Esophagus squamous epithelium (tissue), 5 donors: ENCODE data around the gene THOC6. TPM values are rescaled to one million over a fixed set of nuclear protein-coding genes. Genes with fewer than 3 reads are reported as not detected.

Experiments
- DNase-seq: peaks from one replicate; lab custom pipeline; 2025; lab: John Stamatoyannopoulos, UW
- H3K27ac ChIP-seq, 4 donors: fragments of 200-600 bp; sonication (generic); one replicate each; pipeline ENCODE4 v1.5.1; 2016 to 2019; ENCODE audit warnings: mild to moderate bottlenecking in 1 of 4
- H3K27me3 ChIP-seq, 4 donors: fragments of 200-600 bp; sonication (generic); 1 replicate in 3 of 4; 2 replicates in 1 of 4; pipeline versions ENCODE4 v1.5.1 to v1.6.0; 2017 to 2021; ENCODE audit warnings: antibody characterized with exemption in 1 of 4
- H3K36me3 ChIP-seq, 3 donors: fragments of 200-600 bp; sonication (generic); one replicate each; pipeline ENCODE4 v1.5.1; 2016 to 2019
- H3K4me1 ChIP-seq, 3 donors: fragments of 200-600 bp; sonication (generic); one replicate each; pipeline ENCODE4 v1.5.1; 2017 to 2019
- H3K4me3 ChIP-seq, 4 donors: fragments of 200-600 bp; sonication (generic); 1 replicate in 3 of 4; 2 replicates in 1 of 4; pipeline ENCODE4 v1.5.1; 2016 to 2019; ENCODE audit warnings: mild to moderate bottlenecking in 2 of 4, moderate library complexity in 1 of 4
- H3K9me3 ChIP-seq, 3 donors: fragments of 200-600 bp; sonication (generic); one replicate each; pipeline ENCODE4 v1.5.1; 2016 to 2019
- POLR2A ChIP-seq, 4 donors: fragments of 450-650 bp; IDR thresholded peaks; one replicate each; pipeline ENCODE4 v1.6.1; 2017; ENCODE audit warnings: antibody characterized with exemption in 4 of 4, mild to moderate bottlenecking in 4 of 4, moderate library complexity in 3 of 4
- WGBS, 2 donors: methylation state at CpG; one replicate each; pipeline ENCODE4 v1.1.5; 2018; 5-methylcytosine and 5-hydroxymethylcytosine counted together
- intact Hi-C: fragments of 100-400 bp; cut with DNase I; formaldehyde crosslinking; loops from one replicate; pipeline ENCODE4 v1.15.0; 2022
- total RNA-seq, 4 donors: library from RNA; depleted of rRNA; stranded (reverse); fragments of >200 nt; gene quantifications; one replicate each; pipeline ENCODE4 v1.1.0, GENCODE V29; 2016
- TF ChIP-seq, protein P1 (sequence below), 6 experiments: fragments of 450-650 bp in 4 of 6; fragments of 200-600 bp in 2 of 6; sonication (generic) in 2 of 6; IDR thresholded peaks; one replicate each; pipeline ENCODE4 v1.5.1; 2016 to 2019; ENCODE audit warnings: antibody characterized with exemption in 6 of 6, mild to moderate bottlenecking in 4 of 6, moderate library complexity in 4 of 6
- donor health status: DM: yes; HTN: yes; CAD: no.

THOC6 gene
- total RNA-seq, 4 donors from 2014 or later = 17.4 to 27.9 (median 25.8) TPM

DNA sequence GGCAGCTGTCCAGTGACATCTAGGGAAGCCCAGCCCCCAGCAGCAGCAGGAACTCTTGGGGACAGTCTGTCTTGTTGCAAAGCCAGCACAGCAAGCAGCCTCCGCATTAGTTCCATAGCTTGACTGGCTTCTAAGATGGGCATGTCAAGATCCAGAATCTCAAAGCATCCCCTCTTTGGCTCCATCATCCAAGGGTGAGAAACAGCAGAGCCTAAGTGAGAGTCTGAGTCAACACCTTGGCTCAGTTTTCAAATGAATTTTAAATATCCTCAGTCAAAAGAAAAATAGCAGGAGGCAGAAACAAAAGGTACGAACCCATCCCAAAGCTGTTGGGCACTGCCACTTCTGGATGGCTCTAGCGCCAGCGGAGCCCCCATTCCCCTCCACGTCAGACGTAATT is 8.9 kb upstream of the THOC6 start:
- Histone ChIP-seq H3K9me3 (no peaks in the 10 kb centered on the region), H3K4me3 (no peak overlapping the region), H3K27ac (no peak overlapping the region), H3K27me3 (peaks cover 0 to 90% (median 24%) of the 10 kb centered on the region in 4 donors), H3K36me3 (no peaks in the 10 kb centered on the region), H3K4me1 (peaks cover 4 to 37% (median 6%) of the 10 kb centered on the region in 3 donors)
- TF ChIP-seq, protein P1, sequence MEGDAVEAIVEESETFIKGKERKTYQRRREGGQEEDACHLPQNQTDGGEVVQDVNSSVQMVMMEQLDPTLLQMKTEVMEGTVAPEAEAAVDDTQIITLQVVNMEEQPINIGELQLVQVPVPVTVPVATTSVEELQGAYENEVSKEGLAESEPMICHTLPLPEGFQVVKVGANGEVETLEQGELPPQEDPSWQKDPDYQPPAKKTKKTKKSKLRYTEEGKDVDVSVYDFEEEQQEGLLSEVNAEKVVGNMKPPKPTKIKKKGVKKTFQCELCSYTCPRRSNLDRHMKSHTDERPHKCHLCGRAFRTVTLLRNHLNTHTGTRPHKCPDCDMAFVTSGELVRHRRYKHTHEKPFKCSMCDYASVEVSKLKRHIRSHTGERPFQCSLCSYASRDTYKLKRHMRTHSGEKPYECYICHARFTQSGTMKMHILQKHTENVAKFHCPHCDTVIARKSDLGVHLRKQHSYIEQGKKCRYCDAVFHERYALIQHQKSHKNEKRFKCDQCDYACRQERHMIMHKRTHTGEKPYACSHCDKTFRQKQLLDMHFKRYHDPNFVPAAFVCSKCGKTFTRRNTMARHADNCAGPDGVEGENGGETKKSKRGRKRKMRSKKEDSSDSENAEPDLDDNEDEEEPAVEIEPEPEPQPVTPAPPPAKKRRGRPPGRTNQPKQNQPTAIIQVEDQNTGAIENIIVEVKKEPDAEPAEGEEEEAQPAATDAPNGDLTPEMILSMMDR (IDR thresholded peaks at IDR 0.05) = no peak
- no peak for TF ChIP-seq POLR2A (IDR thresholded peaks at IDR 0.05)
- intact Hi-C loops = no loop called here
- no peak for DNase-seq
- 76 to 95% methylated on average over 6 of the region's 6 CpGs for WGBS, 2 donors

DNA sequence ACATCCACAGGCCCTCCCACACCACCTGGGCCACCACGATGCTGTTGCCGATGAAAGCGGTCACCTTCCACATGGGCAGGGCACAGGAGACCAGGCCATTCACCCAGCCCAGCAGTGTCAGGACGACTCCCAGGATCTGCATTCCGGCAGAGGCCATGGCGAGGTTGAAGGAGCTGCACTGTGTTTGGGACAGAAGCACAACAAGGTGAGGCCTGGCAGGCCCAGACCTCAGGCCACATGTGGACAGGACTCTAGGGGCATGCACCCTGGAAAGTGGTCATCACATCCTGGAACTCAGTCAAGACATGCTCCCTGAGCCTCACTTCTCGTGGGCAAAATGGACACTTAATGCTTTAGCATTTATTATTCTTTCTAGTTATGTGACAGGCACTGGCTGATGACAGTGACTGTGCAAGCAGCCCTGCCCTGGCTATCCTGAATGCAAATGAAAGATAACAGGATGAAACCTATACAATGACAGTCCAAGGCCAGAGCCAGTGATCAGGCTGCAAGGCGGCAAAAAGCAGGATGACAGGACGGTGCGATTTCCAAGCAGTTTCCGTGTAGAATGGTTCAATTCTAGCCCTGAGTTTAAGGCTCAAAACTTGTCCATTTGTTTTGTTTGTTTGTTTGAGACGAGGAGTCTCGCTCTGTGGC is 7.8 kb upstream of the THOC6 start:
- H3K36me3 ChIP-seq = no peaks in the 10 kb centered on the region
- 79 to 87% methylated on average over 7 to 10 of the region's 13 CpGs for WGBS, 2 donors
- H3K4me3 ChIP-seq = no peak overlapping the region
- TF ChIP-seq POLR2A (IDR thresholded peaks at IDR 0.05) = no peak
- TF ChIP-seq, protein P1 (IDR thresholded peaks at IDR 0.05) = no peak
- peaks cover 0 to 80% (median 24%) of the 10 kb centered on the region in 4 donors for H3K27me3 ChIP-seq
- peaks cover 9 to 44% (median 9%) of the 10 kb centered on the region in 3 donors for H3K4me1 ChIP-seq
- no peak overlapping the region for H3K27ac ChIP-seq
- H3K9me3 ChIP-seq = no peaks in the 10 kb centered on the region
- intact Hi-C loops = no loop called here
- no peak for DNase-seq

DNA sequence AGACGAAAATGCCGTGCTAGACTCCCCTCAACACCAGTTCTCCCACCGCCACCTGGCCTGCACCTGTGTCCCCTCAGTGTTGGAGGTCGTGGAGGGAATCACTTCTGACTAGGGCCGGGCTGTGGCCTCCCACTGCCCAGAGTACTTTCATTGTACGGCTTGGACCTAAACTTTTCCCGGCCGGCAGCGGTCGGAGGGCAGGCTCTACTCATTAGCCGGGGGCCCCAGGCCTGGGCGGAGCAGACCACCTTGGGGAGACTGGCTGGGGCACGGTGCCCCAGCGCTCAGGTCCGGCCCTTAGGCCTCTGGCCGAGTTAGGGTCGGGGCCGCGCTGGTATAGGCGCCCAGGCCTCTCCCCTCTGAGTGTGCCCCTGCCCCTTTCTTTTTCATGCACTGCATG is 6.5 kb upstream of the THOC6 start:
- no peak overlapping the region for H3K27ac ChIP-seq
- H3K4me3 ChIP-seq = no peak overlapping the region
- H3K27me3 ChIP-seq = peaks cover 0 to 67% (median 15%) of the 10 kb centered on the region in 4 donors
- WGBS, 2 donors = 44 to 71% methylated on average over 2 to 12 of the region's 20 CpGs
- H3K36me3 ChIP-seq = no peaks in the 10 kb centered on the region
- H3K4me1 ChIP-seq = peaks cover 22 to 55% (median 23%) of the 10 kb centered on the region in 3 donors
- H3K9me3 ChIP-seq = no peaks in the 10 kb centered on the region
- no peak for DNase-seq
- no peak for TF ChIP-seq POLR2A (IDR thresholded peaks at IDR 0.05)
- TF ChIP-seq, protein P1 (IDR thresholded peaks at IDR 0.05) = no peak
- intact Hi-C loops = no loop called here

DNA sequence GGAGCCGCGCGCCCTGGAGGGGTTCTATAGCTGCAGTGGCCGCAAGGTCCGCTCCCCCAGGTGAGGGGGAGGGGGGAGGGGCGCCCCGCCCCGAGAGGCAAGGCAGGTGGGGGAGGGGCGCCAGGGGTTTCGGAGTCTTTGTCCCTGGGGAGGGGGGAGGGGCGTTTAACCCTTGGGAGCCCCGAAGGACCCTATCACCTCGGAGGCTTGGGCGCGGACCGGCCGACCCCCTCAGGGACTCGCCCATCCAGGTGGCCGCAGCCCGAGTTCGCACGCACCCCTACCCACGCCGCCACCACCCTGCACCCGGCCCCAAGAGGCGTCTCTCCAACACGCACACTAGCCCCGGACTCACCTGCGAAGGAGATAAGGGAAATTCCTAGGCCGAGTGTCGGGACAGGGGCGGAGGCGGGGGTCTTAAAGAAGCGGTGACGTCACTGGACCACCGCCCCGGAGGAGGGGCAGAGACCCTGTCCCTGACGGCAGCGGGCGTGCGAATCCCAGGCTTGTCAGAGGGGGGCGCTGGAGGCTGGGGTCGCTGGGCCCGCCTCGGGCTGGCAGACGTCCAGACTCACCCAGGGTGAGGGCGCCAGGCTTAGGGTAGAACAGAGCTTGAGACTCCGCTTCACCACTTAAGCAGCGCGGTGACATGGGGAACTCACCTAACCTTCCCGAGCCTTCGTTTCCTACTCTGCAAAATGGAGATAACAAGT is 5.9 kb upstream of the THOC6 start, which contains the start of gene CLDN6:
Gene CLDN6 (minus strand): TSS at position 390 of the 713 bp plus-strand sequence. CDS start 2,162 bp downstream, outside the sequence.
- Histone ChIP-seq H3K36me3 (no peaks in the 10 kb centered on the region), H3K9me3 (no peaks in the 10 kb centered on the region), H3K4me3 (no peak within 1 kb of the TSS), H3K4me1 (peaks cover 29 to 55% (median 29%) of the 10 kb centered on the region in 3 donors), H3K27me3 (peaks cover 0 to 61% (median 10%) of the 10 kb centered on the region in 4 donors), H3K27ac (no peak within 1 kb of the TSS)
- intact Hi-C loops = no loop called here
- no peak for TF ChIP-seq POLR2A (IDR thresholded peaks at IDR 0.05)
- TF ChIP-seq, protein P1 (IDR thresholded peaks at IDR 0.05) = peak in 2 of 6 experiments; percentile 3 to 12
- WGBS, 2 donors = 10% methylated on average over 25 of the region's 52 CpGs; no CpG with 5 or more reads in 1 of the 2 donors
- no peak for DNase-seq
